Amygdala (tissue), 56 donors: Measurements from ENCODE around the gene UFSP1.
A peak's percentile ranks its signal among the peaks of the same experiment; 100 is the strongest.

Experiments
- DNase-seq, 56 donors: peaks; one replicate each; lab custom pipeline; 2025; lab: John Stamatoyannopoulos, UW

Gene UFSP1

DNA sequence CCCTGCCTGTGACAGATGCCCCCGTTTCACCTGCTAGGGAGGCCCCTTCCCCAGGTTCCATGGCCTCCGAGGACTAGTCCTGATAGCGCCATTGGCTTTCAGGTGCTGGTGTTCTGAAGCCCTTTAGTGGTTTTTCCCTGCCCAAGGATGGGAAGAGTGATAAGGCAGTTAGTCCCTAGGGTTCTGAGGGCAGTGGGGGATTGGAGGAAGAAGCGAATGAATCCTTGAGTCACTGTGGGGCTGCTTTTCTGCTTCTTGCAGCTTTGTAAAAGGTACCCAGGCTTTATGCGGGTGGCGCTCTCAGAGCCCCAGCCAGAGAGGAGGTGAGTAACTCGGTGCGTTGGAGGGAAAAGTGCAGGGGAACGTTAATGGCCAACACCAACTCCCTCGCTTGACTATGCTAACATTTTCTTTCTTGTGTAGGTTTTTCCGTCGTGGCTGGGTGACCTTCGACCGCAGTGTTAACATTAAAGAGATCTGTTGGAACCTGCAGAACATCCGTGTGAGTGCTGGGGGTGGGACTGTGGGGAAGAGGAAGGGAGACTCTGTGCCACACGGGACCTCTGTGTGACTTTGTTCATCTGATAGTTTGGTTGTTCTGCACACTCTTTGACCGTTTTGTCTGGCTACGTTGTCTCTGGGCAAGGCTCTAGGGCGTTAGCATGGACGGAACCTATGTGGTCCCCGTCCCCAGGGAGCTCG lies 3.9 kb downstream of the UFSP1 start:
- no peak for DNase-seq

GRCh38 chr7:100884736-100885439 lies 4.6 kb downstream of the UFSP1 start:
- DNase-seq: no peak

DNA sequence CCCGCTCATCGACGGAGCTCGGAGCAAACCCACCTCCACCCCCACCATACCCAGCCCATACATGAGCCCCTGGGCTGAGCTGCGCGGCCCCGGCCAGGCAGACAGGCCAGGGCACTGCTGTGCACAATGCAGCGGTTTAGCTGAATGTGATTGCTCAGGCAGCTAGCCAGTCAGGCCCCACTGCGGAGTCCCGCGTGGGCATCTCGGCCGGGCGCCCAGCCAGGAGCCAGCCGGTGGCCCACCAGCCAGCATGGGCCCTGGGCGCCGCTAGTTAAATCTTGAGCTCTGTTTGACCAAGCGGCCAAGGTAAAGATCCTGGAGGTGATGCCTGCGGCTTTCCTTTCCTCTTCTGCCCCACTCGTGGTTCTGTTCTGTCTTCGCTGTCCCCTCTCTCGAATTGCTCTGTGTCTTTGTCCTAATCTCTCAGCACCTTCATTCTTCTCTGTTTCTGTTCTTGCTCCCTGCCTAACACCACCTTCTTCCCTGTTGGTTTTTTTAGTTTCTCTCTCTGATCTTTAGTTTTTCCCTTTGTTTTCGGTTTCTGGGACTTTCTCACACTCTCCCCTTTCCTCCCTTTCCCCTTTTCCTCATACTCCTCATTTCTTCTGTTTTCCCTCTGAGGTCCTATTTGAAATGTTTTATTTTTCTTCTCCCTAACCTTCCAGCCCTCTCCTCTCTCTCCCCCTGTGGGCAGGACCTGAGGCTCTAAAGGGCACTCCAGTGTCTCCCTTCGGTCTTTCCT lies 6.6 kb downstream of the UFSP1 start:
- DNase-seq: no peak

DNA sequence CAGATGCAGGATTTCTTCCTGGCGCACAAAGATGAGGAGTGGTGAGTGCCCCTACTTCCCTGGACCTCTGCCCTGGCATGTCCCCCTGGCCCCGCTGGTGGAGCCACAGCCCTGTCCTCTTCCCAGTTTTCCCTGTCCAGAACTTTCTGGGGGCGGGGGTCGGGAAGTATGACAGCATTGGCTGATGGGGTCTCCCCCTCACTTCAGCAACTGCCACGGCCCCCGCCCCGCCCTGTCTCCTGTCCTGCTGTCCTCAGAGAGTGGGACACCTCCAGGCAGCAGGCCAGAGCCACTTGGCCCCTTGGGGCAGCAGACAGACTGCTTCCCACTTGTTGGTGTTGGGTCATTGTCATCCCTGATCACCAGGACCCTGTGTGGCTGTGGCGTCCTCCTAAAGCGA lies 7.3 kb downstream of the UFSP1 start:
- no peak for DNase-seq

GRCh38 chr7:100881136-100881535 lies 8.4 kb downstream of the UFSP1 start:
- no peak for DNase-seq

GRCh38 chr7:100880645-100881044 lies 8.9 kb downstream of the UFSP1 start:
- peak in 4 of 56 donors; percentile 10 to 35 (median 20) for DNase-seq

GRCh38 chr7:100879685-100880261 lies 9.7 kb downstream of the UFSP1 start:
- DNase-seq: peak in 26 of 56 donors; percentile 14 to 55 (median 38)

GRCh38 chr7:100878685-100879084 lies 10.8 kb downstream of the UFSP1 start:
- DNase-seq: no peak

DNA sequence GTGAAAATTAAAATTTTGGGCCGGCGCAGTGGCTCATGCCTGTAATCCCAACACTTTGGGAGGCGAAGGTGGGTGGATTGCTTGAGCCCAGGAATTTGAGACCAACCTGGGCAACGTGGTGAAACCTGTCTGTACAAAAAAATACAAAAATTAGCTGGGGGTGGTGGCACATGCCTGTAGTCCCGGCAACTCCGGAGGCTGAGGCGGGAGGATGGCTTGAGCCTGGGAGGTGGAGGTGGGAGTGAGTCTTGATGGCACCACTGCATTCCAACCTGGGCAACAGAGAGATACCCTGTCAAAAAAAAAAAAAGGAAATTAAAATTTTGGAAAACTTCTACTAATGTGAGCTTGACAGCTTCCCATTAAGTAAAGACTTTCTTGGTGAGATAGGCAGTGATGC lies 11.5 kb downstream of the UFSP1 start:
- DNase-seq: no peak

DNA sequence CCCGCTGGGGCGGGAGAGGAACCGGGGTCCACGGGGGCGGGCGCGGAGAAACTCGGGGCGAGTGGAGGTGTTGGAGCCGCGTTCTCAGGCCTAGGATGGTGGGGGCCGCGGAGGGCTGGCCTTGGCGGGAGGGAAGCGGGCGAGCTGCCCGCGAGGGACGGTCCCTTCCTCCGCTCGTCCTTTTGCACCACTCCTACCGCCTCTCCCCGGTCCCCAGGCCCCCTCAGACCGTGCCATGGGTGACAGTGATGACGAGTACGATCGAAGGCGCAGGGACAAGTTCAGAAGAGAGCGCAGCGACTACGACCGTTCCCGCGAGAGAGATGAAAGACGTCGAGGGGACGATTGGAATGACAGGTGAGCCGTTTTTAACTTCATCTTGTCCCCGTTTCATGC lies 14.2 kb downstream of the UFSP1 start:
- DNase-seq: peak in 3 of 56 donors; percentile 51 to 69 (median 55)

- peak; percentile 50 to 99 (median 97) for DNase-seq
Measured at GRCh38 chr7:100874577-100875355, 14.7 kb downstream of the UFSP1 start, which contains the start of gene SRRT. Gene SRRT (plus strand): TSS chr7:100875103. CDS start chr7:100875591, 488 bp downstream.

- DNase-seq: peak in 2 of 56 donors; percentile 48 to 50
Measured at GRCh38 chr7:100874300-100874576, 15.3 kb downstream of the UFSP1 start.

DNA sequence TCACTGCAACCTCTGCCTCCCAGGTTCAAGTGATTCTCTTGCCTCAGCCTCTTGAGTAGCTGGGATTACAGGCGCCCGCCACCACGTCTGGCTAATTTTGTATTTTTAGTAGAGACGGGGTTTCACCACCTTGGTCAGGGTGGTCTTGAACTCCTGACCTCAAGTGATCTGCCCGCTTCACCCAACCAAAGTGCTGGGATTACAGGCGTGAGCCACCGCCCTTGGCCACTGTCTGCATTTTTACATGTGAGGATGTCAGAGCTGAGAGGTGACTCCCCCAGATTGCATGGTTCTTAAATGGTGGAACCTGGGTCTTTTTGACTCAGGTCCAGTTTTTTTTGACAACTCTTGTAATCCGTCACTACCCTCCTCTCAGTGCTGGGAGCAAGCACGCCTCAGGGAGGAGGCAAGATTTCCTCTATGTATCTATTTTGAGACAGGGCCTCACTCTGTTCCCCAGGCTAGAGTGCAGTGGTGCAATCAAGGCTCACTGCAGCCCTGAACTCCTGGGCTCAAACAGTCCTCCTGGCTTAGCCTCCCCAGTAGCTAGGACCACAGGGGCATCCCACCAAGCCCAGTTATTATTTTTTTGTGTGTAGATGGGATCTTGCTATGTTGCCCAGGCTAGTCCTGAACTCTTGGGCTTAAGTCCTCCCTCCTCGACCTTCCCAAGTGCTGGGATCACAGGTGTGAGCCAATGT lies 15.8 kb downstream of the UFSP1 start:
- DNase-seq: no peak

- peak in 2 of 56 donors; percentile 18 to 28 for DNase-seq
Measured at GRCh38 chr7:100867776-100868485, 21.6 kb downstream of the UFSP1 start.

DNA sequence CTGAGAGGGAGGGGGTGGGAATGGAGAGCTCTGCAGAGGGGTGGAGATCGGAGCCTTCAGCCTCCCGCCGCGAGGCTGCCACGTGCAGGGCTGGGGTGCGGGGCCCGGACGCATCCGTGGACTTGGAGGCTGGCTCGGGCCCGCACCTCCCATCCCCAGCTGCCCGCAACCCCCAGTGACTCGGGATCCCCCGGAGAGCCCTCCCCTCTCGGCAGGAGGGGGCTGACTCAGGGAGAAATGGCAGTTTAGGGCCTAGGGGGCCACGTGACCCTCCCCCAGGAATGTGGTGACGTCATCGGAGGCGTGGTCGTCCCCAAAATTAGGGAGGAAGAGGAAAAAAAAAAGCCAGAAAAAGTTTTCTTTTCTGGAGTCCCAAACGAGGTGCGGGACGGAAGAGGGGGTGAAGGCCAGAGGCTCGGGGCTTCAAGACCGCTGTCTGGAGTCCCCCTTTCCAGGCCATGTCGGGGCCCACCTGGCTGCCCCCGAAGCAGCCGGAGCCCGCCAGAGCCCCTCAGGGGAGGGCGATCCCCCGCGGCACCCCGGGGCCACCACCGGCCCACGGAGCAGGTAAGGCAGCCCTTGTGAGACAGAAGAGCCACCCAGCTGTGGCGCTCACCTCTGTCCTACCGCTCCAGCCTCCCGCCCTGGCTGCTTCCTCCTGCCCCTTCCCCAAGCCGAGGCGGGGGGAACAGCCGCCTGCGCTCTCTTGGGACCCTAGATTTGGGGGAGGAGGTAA lies 22.3 kb downstream of the UFSP1 start, which contains the start of gene TRIP6:
Gene TRIP6 (plus strand): TSS at position 348 of the 736 bp plus-strand sequence. CDS start 111 bp downstream, at position 459.
- DNase-seq: peak in 53 of 56 donors; percentile 15 to 88 (median 62)

DNA sequence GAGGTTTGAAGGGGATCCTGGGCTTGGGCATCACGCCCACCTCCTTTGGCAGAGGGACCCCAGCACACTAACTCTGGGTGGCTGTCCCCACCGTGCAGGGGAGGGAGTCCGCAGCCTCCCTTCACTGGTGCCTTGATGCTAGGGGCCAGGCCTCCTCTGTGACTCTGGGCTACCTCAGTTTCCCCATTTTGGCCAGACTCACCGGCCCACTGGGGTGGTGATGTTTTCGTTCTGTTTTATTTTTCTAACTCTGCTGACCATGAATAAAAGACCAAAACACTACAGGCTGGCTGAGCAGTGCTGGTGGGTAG lies 22.8 kb downstream of the UFSP1 start:
- no peak for DNase-seq

- peak in 55 of 56 donors; percentile 27 to 94 (median 69) for DNase-seq
Measured at GRCh38 chr7:100865938-100866728, 23.4 kb downstream of the UFSP1 start.
